CD4-positive, alpha-beta T cell treated with Interleukin-4 for 4 hours (primary cell): ENCODE measurements around the gene FGF3.

ENCODE experiments used
- DNase-seq: peaks from one replicate; pipeline ENCODE4 v3.0.0-alpha.2; 2020

The FGF3 gene

DNA sequence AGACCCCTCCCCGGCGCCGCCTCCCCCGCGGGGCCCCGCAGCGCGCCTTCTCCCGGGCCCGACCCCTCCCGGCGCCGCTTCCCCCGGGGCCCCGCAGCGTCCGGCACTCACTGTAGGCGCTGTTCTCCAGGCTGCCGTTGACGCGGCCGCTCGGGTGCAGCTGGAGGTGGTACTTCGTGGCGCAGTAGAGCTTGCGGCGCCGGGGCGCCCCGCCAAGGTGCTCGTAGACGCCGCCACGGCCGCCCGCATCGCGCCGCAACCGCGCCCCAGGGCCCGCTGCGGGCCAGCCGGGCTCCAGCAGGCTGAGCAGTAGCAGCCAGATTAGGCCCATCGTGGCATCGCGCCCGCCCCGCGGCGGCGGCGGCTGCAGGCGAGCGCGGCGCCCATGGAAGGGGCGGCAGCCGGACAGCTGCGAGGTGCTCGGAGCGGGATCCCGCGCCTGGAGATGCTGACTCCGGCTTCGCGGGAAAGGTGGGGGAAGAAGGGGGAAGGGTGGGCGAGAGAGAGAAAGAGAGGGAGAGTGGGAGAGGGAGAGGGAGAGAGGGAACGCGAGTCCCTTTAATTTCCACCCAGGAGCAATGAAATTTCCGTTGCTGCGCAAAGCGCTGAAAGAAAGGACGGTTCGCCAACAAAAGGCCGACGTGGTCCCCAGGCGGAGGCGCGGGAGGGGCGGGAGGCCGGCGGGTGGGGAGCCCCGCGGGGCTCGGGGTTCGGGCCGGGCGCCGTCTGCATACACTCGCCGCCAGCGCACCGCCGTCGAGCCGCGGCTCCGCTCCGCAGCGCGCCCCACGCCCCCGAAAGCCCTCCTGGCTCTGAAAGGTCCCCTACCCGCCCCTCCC, at the start of gene FGF3:
Gene FGF3, minus strand, starts transcription at position 814 of the 839 bp plus-strand sequence. Its CDS starts 483 bp downstream, at position 331.
- no peak for DNase-seq

DNA sequence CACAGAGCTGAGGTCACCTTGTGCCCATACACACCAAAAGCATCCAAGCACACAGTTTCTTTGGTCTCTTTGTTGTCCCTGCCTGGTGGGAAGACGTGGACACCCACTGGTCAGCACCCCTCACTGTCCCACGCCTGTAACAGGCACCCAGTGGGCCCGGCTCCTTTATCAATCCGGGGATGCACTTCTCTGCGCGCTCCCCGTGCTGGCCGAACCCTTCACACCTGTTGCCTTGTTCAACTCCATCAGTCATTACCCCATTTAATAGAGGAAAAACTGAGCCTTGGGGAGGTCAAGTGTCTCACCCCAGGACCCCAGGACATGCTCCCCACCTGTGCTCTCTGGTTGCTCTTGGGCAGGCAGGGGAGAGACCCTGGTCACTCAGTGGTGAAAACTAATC, 49.7 kb upstream of the FGF3 start:
- DNase-seq = no peak

DNA sequence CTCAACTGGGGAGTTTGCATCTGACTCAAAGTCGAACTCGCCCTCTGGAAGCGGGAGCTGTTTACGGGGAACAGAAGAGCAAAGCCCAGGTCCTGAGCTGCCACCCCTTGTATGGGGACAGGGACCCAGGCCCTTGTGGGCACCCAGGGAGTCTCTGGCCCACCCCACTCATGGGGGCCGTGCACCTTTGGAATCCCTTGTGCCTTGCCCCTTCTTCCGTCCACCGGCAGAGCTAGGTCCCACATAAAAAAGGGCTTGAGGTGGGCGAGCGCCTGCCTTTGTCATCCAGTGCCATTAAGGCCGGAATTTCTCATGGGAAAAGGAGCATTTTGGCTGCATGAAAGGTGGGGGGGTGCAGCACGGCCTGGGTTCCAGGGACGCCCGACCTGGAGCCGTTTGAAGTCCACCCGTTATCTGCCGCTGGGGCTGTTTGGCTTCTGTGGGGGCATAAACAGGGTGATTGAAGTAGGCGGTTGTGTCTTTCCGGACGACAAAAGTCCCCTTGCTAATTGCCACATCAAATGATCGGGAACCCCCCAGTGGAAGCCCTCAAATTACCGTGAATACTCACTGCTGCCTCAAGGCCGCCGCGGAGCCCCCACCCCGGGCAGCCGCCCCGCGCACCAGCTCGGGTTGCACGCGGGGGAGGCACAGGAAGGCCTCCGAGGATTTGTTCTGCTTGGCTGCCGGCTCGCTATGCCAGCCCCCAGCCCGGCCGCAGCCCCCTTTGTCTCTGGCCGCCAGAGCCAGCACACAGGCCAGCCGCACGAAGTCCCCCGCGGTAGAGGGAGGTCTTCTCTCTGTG, 49.0 kb upstream of the FGF3 start:
- DNase-seq = no peak

DNA sequence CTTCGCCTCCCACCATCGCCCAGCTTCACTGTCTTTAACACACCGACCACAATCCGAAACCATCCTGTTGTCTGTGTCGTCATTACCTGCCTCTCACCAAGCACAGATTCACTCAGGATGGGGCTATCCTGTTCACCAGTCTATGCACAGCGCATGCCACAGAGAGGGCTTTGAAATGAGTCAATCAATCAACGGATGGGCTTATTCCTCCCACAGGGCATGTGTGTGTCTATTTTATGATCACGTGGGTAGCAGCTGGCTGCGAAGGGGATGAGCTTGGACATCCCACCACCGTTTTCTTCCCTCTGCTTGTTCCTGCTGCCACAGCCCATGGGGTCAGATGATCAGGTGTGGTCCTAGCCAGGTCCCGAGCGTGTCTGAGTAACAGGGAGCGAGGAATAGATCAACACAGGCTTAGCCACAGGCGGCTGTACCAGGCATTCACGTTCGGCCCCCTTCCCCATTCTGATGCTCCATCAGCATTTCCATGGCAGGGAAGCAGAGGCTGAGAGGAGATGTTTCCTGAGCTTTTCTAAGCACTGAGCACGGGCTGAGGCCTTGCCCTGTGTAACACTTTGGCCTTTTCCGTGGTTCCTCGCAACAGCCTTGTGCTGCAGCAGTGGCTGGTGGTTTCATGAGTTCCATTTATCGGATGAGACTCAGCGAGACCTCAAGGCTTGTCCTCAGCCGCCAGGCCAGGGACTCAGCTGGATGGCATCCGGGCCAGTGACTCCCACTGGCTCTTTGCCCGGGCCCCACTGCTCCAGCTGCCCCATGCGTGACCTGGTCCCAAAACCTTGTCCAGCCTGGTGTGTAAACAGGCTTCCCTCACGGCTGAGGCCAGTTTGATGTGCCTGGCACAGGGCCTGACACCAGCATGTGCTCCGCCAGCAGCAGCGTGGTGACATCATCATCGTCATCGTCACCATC, 48.1 kb upstream of the FGF3 start:
- no peak for DNase-seq

DNA sequence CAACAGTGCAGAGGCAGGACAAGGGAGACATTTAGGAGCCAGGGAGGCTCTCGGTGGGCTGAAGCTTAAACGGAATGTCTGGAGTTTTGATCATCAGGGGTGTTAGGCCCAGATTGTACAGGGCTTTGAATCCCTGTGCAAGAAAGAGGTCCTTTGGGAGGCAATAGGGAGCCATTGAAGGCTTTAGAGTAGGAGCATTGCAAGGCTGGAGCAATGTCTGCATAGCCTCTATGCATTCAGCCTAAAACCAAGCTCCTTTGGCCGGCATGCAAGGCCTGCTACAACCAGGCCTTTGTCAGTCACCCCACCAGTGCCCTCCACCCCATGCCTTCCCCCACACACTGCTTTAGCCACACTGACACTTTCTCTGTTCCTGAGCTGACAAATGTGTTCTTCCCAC, 47.4 kb upstream of the FGF3 start:
- DNase-seq = no peak

DNA sequence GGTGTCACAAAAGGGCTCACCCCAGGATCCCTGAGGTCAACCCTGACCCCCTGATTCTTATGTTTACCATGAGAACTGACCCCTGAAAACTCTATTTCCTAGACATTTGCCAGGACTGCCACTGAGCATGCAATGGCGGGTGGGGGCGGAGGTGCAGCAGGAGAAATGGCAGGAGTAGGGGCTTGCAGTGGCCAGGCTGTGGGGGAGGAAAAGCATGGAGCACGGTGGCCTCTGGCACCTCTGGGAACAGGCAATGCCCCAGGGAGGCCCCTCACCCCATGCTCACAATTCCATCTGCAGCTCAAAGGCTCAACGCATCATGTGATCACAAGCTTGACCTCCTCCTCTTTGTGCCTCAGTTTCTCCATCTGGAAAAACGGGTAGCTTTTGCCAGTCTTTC, 46.5 kb upstream of the FGF3 start:
- DNase-seq = no peak

DNA sequence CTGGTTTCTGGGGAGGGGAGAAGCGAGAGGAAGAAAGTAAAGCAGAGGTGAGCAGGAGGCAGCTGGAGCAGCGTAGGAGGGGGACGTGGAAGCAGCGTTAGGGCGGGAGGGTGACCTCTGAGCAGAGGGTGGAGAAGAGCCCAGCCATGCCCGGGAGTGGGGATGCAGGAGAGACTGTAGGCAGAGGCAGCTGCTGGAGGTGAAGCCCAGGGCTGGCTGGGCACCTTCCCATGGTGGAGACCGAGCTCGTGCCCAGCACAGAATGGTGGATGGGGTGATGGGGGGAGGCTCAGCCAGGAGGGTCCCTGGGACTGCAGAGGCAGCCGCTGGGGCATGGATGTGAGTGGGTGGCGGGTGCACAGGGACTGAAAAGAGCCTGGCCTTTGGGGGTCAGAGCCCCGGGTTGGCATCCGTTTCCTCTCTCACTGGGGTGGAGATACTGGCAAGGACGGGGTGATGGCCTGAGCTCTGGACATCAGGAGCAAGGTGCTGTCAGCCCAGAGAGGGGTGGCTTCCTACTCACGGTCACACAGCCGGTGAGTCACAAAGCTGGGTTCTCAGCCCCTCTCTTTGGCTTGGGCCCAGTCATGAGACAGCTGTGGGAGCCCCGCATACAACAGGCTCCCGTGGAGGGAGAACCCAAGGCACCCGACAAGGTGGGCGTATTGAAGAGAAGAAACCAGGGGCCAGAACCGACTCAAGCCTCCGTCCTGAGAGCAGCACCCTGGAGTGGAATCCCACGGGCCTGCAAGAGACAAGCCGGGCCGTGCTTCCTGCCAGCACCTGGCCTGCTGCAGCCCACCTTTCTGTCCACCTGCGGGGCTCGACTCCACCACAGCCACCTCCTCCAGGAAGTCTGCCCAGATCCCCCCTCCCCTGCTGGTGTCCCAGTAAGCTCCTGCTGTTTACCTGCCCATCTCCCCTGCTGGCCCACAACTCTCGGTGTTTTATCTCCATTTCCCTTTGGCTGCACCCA, 45.8 kb upstream of the FGF3 start:
- no peak for DNase-seq

DNA sequence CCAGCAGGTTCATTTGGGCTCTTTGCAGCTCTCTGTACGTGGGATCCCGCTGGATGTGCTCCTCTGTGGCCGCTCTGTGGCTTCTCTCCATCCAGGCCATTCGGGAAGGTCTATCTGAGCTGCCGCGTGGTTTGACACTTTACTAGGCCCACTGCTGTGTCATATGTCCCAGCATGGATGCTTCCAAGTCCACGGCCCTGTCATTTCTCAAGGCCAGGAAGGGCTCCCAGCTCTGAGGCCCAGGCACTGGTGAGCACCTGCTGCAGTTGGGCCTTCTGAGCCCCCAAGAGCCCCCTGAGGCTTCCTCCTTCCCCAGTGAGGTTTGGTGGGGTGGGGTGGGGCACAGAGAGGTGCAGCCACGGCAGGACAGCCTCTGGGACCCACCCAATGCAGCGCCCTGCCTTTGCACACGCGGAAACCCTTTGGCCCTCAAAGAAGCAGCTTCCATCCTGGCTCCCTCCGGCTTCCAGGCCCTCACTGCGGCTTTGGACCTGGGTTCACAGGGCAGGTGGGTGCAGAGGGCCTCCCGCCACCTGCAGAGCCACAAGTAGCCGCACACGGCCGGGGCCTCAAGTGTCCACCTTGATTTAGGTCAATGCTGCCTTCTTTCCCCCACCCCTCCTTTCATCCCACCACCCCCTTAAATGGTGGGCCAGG, 44.5 kb upstream of the FGF3 start:
- DNase-seq = no peak

DNA sequence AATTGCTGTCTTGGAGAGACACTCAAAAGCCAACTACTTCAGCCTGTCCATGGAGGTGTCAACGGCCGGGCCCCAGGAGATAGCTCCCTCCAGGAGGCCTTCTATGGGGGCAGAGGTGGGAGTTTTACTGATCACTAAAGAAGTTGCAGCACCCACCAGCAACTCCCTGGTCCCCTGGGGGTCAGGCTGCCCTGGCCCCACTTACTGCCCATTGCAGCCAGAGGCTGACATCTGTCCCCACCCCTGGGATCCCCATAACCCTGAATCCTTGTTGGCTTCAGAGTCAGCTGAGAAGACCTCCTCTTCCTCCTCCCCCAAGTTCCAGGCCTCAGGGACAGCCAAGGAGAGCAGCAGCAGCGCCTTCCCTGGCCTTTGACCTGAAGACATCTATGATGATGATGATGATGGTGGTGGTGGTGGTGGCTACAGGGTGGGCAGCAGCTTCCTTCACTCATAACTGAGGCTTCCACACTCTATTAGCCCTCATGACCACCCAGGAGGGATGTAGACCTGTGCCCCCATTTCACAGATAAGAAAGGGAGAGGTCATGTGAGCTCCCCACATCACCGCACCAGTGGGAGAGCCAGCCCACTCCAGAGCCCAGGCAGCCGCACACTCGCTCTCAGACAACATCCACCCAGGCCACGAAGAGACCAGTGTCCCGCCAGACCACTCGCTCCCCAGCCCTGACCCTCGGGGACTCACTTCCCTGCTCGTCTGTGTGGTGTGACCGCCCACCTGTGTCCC, 43.8 kb upstream of the FGF3 start:
- no peak for DNase-seq

DNA sequence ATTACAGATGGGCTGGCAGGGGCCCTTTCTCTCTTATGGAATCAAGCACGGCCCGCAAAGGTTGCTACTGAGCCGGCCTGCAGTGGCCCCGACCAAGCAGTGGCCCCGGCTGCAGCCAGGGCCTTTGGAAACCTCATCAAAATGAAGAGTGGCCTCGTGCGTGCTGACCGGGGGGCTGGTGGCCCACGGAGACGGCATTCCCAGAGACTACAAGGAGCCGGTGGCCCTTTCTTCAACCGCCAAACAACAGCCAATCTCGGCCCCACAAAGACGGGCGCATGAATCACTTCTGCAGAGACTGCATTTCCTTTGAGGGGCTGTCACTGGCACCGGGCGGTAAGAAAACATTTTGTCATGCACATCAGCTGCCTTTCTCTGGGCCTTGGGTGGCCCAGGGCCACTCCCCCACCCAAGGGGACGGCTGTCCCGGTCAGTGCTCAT, 43.1 kb upstream of the FGF3 start:
- no peak for DNase-seq

DNA sequence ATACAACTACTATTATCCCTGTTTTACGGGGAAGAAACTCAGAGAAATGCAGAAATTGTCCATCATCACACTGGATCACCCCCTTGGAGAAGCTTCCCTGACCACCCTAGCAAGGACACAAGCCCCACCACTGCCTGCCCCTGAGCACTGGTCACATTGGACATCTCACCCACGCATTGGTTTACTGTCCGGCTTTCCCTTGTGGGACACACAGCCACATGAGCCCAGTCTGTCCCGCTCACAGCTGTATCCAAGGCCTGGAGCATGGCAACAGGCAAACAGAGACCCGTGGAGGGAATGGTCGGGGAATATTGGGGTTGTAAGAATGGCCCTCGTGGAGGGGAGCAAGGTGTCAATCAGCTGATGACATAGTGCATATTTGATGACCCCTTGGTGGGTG, 42.7 kb upstream of the FGF3 start:
- DNase-seq = no peak

DNA sequence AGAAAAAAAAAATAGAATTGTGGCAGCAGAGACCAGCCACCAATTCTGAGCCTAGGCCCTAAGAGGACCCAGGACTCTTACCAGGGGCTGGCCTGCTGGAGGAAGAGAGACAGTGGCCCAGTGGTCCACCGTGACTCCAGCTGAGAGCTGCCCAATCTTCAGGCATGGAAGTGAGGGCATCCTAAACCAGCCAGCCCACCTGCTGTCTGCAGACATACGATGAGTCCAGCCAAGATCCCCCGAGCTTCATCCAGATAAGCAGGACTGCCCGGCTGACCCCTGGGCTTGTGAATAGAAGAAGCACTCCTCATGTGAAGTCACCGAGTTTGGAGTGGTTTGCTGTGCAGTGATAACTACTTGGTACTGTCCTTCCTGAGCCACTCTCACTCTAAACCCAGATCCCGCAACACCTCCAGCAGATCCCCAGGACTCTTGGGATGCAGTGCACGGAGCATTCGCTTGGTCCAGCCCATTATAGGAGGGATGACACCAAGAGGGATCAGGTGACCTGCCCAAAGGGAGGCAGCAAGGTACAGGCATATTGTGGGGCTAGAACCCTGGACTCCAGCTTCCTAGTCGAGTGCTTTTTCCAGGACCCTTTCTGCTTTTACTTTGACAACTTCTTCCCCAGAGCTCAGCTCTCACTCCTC, 41.7 kb upstream of the FGF3 start:
- no peak for DNase-seq

DNA sequence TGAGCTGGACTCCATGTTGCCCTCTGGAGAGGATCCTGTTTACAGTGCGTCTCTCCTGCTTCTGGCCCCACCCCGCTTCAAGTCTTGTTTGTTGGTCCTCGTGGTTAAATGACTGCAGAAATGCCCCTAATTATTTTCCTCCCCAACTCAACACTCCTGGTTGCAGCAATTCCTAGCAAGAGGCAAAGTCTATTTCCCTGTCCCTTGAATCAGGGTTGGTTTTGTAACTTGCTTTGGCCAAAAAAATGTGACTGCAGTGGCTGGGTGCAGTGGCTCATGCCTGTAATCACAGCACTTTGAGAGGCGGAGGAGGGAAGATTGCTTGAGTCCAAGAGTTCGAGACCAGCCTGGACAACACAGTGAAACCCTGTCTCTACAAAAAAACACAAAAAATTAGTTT, 41.0 kb upstream of the FGF3 start:
- DNase-seq = no peak

DNA sequence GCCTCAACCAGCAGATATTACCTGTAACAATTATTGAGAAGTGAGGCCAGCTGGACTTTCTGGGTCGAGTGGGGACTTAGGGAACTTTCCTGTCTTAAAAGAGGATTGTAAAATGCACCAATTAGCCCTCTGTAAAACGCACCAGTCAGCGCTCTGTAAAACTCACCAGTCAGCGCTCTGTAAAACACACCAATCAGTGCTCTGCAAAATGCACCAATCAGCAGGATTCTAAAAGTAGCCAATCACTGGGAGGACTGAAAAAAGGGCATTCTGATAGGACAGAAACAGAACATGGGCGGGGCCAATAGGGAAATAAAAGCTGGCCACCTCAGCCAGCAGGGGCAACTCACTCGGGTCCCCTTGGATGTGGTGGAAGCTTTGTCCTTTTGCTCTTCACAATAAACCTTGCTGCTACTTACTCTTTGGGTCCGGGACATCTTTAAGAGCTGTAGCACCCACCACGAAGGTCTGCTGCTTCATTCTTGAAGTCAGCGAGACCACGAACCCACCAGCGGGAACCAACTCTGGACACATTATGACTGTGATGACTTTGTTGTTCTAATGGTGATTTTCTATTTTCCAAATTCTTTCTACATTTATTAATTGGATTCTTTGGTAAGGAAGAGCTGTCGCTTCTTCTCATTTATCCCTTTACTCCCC, 40.2 kb upstream of the FGF3 start:
- no peak for DNase-seq

DNA sequence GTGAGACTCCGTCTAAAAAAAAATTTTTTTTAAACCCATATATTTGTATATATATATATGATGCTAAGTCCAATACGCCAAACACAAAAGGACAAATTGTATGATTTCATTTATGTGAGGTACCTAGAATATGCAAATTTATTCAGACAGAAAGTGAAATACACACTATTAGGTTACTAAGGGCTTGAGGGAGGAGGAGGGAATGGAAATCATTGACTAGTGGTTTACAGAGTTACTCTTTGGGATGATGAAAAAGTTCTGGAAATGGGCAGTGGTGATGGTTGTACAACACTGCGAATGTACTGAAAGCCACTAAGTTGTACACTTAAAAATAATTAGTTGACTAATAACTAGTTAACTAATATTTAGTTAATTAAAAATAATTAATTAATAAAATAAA, 36.2 kb upstream of the FGF3 start:
- DNase-seq = no peak

DNA sequence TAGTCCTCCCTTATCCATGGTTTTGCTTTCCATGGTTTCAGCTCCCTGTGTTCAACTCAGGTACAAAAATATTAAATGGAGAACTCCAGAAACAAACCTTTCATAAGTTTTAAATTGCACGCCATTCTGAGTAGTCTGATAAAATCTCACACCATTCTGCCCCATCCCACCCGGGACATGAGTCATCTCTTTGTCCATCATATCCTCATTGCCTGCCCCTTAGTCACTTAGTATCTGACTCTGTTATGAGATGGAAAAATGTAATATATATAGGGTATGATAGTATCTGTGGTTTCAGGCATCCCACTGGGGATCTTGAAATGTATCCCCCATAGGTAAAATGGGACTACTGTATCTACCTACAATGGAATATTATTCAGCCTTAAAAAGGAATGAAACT, 35.5 kb upstream of the FGF3 start:
- no peak for DNase-seq

DNA sequence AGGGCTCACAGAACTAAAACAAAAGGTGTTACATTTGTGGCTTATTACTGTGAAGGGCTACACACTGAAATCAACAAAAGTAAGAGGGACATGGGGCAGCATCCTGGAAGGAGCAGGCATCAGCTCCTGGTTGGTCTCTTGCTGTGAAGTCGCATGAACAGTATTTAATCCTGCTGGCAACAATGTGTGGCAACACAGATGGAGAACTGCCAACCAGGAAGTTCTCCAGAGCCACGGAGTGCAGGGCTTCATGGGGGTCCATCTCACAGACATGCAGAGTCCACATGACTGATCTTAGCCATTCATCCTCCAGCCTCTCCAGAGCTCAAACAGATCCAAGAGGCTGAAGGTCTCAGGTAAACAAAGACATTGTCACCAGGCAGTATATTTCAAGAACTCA, 32.8 kb upstream of the FGF3 start:
- DNase-seq = no peak

DNA sequence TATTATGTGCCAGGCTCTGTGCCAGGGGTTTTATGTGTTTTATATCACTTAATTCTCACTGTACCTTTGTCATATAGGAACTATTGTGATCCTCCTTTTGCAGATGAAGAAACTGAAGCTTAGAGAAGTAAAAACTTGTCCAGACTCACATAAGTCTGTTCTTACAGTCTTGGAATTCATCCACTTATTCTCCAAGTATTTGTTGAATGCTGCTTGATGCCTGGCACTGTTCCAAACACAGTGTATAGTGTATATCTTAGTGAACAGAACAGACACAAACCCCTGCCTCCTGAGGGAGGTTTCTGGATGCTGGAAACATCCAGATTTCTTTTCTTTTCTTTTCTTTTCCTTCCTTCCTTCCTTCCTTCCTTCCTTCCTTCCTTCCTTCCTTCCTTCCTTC, 29.0 kb upstream of the FGF3 start:
- DNase-seq = no peak

DNA sequence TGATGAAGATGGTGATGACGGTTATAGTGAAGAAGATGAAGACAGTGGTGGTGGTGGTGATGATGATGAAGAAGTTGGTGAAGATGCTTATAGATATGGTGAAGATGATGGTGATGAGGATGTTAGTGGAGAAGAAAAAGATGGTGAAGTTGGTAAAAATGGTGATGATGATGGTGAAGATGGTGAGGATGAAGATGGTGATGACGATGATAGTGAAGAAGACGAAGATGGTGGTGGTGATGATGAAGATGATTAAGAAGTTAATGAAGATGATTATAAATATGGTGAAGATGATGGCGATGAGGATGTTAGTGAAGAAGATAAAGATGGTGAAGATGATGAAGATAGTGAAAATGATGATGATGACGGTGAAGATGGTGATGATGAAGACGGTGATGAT, 25.2 kb upstream of the FGF3 start:
- no peak for DNase-seq

DNA sequence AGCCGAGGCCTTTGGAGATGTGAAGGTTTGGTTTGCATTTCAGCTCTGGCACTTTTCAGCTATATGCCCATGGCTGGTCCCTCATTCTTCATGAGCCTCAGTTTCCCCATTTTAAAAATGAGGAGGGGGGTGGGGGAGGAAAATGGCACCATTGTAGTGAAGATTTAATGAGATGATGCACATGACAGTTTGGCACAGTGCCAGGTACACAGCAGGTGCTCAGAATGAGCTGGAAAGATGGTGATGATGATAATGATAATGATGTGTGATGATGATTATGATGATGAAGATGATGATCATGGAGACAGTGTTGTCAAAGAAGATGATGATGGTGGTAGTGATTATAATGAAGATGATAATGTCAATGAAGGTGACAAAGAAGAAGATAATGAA, 24.3 kb upstream of the FGF3 start:
- no peak for DNase-seq
